ENCODE measurements around the gene RAP1GAP2. TPM values are rescaled to one million over a fixed set of nuclear protein-coding genes. Genes with fewer than 3 reads are reported as not detected.
A peak's percentile ranks its signal among the peaks of the same experiment; 100 is the strongest.

RAP1GAP2 gene
- total RNA-seq, 2 experiments from 2014 or later: 11.3 to 28.2 TPM

DNA sequence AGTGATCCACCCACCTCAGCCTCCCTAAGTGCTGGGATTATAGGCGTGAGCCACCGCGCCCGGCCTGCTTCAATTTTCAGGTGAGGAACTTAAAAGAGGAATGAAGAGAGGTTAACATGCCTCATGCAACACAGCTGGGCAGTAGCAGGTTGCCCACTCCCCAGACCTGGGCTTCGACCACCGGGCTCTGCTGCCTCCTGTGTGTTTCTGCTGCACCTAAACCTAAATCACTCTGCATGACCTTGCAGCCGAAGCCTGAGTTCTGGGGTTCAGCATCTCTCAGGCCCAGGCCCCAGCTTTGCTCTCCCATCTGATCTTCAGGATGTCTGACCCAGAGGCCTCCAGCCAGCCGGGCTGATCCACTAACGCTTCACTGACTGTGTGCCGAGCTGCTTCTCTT, 154.6 kb downstream of the RAP1GAP2 start:
- H3K4me1 ChIP-seq (ENCODE audit: insufficient read depth, low read length, poor library complexity, severe bottlenecking): peaks cover 24% of the 10 kb centered on the region
- no peak overlapping the region for H3K4me3 ChIP-seq (ENCODE audit: low read depth, low read length, poor library complexity, severe bottlenecking)
- ChIA-PET CTCF (ENCODE audit: unreplicated experiment) (no interaction called here), POLR2A (interaction anchor here (0.5 to 0.7 kb wide), 2 partner anchors 52 to 832 kb away, joined by 3 read pairs; no protein-coding TSS in a partner anchor)
- H3K4me2 ChIP-seq (ENCODE audit: low read length): no peak overlapping the region
- no peaks in the 10 kb centered on the region for H3K36me3 ChIP-seq (ENCODE audit: insufficient read depth, low read length)
- no peak overlapping the region for H3K27ac ChIP-seq (ENCODE audit: low read depth, low read length, poor library complexity, severe bottlenecking)
- intact Hi-C loops (cut with micrococcal nuclease; ENCODE audit: unreplicated experiment): no loop called here
- no peaks in the 10 kb centered on the region for H3K9me3 ChIP-seq (ENCODE audit: low read length)
- TF ChIP-seq, protein P1, sequence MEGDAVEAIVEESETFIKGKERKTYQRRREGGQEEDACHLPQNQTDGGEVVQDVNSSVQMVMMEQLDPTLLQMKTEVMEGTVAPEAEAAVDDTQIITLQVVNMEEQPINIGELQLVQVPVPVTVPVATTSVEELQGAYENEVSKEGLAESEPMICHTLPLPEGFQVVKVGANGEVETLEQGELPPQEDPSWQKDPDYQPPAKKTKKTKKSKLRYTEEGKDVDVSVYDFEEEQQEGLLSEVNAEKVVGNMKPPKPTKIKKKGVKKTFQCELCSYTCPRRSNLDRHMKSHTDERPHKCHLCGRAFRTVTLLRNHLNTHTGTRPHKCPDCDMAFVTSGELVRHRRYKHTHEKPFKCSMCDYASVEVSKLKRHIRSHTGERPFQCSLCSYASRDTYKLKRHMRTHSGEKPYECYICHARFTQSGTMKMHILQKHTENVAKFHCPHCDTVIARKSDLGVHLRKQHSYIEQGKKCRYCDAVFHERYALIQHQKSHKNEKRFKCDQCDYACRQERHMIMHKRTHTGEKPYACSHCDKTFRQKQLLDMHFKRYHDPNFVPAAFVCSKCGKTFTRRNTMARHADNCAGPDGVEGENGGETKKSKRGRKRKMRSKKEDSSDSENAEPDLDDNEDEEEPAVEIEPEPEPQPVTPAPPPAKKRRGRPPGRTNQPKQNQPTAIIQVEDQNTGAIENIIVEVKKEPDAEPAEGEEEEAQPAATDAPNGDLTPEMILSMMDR (conservative IDR thresholded peaks at IDR 0.05; ENCODE audit: low read length): no peak
- no peak for TF ChIP-seq EZH2phosphoT487 (IDR thresholded peaks at IDR 0.05; ENCODE audit: borderline replicate concordance, low read depth, low read length)
- H2AFZ ChIP-seq (ENCODE audit: low read length): no peak overlapping the region
- no TSS peak for BruUV-seq (replicated peaks)
- no peaks in the 10 kb centered on the region for H4K20me1 ChIP-seq (ENCODE audit: insufficient read depth, low read length)
- no peaks in the 10 kb centered on the region for H3K9me2 ChIP-seq (ENCODE audit: insufficient read depth, low read length)
- DNase-seq (ENCODE audit: low spot score): no peak
- peaks cover 7% of the 10 kb centered on the region for H3K79me2 ChIP-seq (ENCODE audit: insufficient read depth, low read depth, low read length)

DNA sequence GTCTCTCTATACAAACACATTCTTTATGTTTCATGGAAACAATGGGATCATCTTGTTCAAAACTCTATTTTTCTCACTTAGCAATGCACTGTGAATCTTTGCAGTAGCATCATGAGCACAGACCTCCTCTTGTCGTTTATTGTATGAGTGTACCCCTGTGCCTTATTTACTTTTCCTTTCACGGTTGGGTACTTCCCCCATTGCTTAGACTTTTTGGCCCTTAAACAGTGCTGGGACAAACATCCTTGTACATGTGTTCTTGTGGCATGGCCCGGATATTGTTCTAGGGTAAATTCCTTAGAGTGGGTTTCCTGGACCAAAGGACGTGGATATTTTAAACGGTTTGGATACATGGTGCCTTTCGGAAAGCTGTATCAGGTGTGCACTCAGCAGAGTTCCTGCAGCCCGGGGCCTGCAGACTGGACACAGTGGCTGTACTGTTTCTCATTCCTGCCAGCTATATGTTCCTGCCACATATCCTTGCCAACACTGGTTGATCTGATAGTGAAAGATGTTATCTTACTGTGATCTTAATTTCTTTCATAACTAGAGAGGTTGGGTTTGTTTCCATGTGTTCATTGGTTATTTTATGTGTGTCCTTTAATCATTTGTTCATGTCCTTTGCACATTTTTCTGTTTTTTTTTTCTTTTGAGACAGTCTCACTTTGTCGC, 156.1 kb downstream of the RAP1GAP2 start:
- Histone ChIP-seq H3K79me2 (ENCODE audit: insufficient read depth, low read depth, low read length) (peaks cover 14% of the 10 kb centered on the region), H3K9me2 (ENCODE audit: insufficient read depth, low read length) (no peaks in the 10 kb centered on the region), H4K20me1 (ENCODE audit: insufficient read depth, low read length) (no peaks in the 10 kb centered on the region), H3K36me3 (ENCODE audit: insufficient read depth, low read length) (no peaks in the 10 kb centered on the region), H3K4me2 (ENCODE audit: low read length) (no peak overlapping the region), H3K27ac (ENCODE audit: low read depth, low read length, poor library complexity, severe bottlenecking) (no peak overlapping the region), H3K4me3 (ENCODE audit: low read depth, low read length, poor library complexity, severe bottlenecking) (no peak overlapping the region), H2AFZ (ENCODE audit: low read length) (no peak overlapping the region), H3K4me1 (ENCODE audit: insufficient read depth, low read length, poor library complexity, severe bottlenecking) (peaks cover 38% of the 10 kb centered on the region), H3K9me3 (ENCODE audit: low read length) (no peaks in the 10 kb centered on the region)
- no peak for DNase-seq (ENCODE audit: low spot score)
- CTCF ChIA-PET (ENCODE audit: unreplicated experiment): no interaction called here
- no TSS peak for BruUV-seq (replicated peaks)
- POLR2A ChIA-PET: no interaction called here
- intact Hi-C loops (cut with micrococcal nuclease; ENCODE audit: unreplicated experiment): no loop called here
- TF ChIP-seq, protein P1 (conservative IDR thresholded peaks at IDR 0.05; ENCODE audit: low read length): no peak
- TF ChIP-seq EZH2phosphoT487 (IDR thresholded peaks at IDR 0.05; ENCODE audit: borderline replicate concordance, low read depth, low read length): no peak

DNA sequence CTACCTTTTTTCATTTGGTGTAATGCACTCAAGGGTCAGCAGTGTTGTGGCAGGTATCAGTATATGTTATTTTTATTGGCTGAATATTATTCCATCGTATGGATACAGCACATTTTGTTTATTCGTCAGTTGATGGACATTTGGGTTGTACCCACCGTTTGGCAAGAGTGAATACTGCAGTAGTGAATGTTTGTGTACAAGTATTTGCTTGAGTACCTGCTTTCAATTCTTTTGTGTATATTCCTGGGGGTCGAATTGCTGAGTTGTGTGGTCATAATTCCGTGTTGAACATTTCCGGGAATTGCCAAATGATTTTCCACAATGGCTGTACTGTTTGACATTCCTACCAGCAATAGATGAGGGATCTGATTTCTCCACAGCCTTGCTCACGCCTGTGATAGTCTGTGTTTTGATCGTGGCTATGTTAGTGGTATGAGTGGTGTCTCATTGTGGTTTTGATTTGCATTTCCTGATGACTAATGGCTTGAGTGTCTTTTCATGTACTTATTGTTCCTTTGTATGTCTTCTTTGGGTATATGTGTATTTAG, 158.7 kb downstream of the RAP1GAP2 start:
- Histone ChIP-seq H3K9me3 (ENCODE audit: low read length) (no peaks in the 10 kb centered on the region), H3K4me2 (ENCODE audit: low read length) (peak overlapping the region; percentile 78), H2AFZ (ENCODE audit: low read length) (peak overlapping the region; percentile 75; the same call in 1 of the 2 replicates), H3K9me2 (ENCODE audit: insufficient read depth, low read length) (no peaks in the 10 kb centered on the region), H4K20me1 (ENCODE audit: insufficient read depth, low read length) (no peaks in the 10 kb centered on the region), H3K4me3 (ENCODE audit: low read depth, low read length, poor library complexity, severe bottlenecking) (peak overlapping the region; percentile 59), H3K79me2 (ENCODE audit: insufficient read depth, low read depth, low read length) (peaks cover 14% of the 10 kb centered on the region), H3K27ac (ENCODE audit: low read depth, low read length, poor library complexity, severe bottlenecking) (peak overlapping the region; percentile 67), H3K4me1 (ENCODE audit: insufficient read depth, low read length, poor library complexity, severe bottlenecking) (peaks cover 49% of the 10 kb centered on the region), H3K36me3 (ENCODE audit: insufficient read depth, low read length) (no peaks in the 10 kb centered on the region)
- TF ChIP-seq EZH2phosphoT487 (IDR thresholded peaks at IDR 0.05; ENCODE audit: borderline replicate concordance, low read depth, low read length): no peak
- TF ChIP-seq, protein P1 (conservative IDR thresholded peaks at IDR 0.05; ENCODE audit: low read length): no peak
- CTCF ChIA-PET (ENCODE audit: unreplicated experiment): no interaction called here
- intact Hi-C loops (cut with micrococcal nuclease; ENCODE audit: unreplicated experiment): no loop called here
- peak; percentile 65 for DNase-seq (ENCODE audit: low spot score)
- POLR2A ChIA-PET: interaction anchor here (0.5 to 1.3 kb wide), 4 partner anchors 17 to 126 kb away, joined by 3 to 7 read pairs (median 4); no protein-coding TSS in a partner anchor
- no TSS peak for BruUV-seq (replicated peaks)
